ENCODE results near the gene HSD3B1.

Gene HSD3B1

DNA sequence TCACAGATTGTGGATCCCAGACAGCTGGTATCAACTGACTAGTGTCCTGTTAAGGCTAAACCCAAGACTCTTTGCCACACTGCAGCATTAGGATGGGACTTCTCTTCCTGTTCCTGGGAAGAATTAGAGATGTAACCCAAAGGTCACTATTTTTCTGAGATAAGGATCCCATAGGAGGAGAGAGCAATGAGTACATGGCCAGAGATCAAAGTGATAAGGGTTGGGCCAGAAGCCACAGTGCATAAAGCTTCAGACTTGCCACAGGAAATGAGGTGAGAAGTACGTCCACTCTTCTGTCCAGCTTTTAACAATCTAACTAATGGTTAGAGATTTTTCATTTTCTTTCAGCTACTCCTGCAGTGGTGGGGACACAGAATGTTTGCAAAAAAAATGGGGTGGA lies at the start of gene HSD3B1:
HSD3B1 (plus strand) TSS at position 270 of the 400 bp plus-strand sequence. CDS start 267 bp downstream, outside the sequence.
- DNase-seq = no peak

DNA sequence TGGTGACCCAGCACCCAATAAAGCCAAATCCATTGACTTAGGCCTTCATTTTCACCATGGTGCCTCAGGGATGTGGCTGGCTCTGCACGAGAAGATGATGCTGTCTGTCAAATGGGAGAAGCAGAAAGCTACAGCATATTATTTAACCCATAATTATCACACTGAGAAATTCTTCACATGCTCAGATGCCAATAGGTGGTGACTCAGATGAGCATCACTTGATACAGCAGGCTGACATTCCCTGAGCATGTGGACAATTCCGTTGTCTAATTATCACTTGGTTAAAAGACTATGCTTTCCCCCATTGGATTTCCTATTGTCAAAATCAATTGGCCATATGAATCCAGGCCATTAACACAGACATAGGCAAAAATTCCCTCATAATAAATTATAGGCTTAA lies 44.0 kb upstream of the HSD3B1 start:
- DNase-seq = no peak

DNA sequence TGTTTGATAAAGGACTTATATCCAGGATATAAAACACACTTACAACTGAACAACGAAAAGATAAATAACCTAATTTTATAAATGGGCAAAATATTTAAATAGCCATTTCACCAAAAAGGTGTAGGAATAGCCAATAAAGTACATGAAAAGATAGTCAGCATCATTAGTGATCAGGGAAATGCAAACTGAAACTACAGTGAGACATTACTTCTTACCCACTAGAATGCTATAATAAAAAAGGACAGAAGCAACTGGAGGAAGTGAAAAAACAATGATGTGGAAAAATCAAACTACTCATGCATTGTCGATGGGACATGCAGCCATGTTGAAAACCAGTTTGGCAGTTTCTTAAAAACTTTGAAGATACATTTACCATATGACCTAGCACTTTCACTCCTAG lies 43.4 kb upstream of the HSD3B1 start:
- no peak for DNase-seq

DNA sequence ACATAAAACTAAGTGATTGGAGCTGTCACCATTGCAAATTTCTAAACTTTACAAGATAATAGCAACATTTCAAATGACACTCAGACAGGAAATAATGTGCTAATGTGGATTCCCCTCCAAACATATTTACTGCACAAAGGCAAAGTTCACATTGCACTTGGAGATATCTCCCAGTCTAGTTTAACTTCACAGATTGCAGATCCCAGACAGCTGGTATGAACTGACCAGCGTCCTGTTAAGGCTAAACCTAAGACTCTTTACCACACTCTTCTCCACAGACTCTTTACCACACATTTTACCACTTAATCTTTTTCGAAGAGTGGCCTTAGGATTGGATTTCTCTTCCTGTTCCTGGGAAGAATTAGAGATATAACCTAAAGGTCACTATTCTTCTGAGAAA lies 40.6 kb upstream of the HSD3B1 start:
- no peak for DNase-seq

DNA sequence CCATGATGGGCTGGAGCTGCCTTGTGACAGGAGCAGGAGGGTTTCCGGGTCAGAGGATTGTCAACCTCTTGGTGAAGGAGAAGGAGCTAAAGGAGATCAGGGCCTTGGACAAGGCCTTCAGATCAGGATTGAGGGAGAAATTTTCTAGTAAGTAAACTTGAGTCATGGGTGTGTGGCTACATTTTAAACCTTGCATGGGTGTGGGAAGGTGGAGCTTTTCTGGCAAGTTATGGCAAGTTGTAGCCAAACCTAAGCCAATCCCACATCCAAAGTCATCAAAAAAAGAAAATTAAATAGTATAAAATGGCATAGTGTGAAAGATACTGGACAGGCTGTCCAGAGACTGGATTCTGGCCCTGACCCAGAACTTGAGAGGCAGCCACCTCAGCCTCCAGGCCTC lies 39.8 kb upstream of the HSD3B1 start:
- DNase-seq = no peak

DNA sequence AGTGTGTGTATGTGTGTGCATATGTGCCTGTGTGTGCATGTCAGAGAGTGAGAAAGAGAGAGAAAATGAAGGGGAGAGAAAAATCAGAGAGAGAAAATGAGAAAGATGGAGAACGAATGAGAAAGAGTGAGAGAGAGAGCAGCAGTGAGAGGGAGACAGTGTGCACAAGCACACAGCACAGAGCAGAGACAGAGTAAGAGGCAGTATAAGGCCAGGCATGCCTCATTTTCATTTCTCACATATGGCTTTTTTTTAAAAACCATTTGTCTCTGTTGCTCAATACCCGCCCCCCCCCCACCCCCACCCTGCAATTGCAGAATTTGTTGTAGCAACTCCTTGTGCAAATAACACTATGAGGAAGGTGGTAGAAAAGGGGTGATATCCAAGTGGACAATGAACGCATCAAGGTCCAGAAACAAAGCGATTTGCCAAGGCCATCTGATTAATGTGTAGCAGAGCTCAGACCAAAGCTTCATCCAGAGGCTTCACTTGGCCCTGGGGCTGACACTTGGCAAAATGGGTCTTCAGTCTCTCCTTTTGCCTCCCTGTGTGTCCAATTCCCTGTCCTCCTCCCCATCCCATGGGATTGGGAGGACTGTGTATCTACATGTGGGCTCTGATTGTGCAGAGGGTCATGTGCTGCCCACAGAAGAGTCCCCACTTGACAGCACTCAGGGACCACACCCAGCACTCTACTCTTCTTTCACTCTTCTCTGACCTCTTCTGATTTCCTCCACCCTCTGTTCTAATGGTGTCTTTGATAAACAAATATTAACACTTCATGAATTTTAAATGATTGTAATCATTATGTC lies 38.9 kb upstream of the HSD3B1 start:
- DNase-seq = no peak

DNA sequence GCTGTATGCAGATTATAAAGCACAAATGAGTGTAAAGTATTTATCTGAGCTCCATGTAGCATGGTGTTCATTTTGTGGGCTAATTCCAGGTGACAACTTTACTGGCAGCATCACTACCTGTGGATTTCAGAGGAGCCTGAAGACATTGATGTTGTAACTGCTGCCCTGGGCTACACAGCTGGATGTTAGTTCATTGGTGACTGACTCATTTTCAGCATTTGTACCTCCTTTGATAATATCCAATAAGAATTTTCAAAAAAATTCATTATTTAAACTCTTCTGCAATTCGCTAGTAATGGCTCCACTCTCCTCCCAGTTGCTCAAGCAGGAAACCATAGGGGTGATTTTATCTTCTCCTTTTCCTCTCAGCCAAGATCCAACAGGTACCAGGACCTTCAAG lies 37.3 kb upstream of the HSD3B1 start:
- no peak for DNase-seq

DNA sequence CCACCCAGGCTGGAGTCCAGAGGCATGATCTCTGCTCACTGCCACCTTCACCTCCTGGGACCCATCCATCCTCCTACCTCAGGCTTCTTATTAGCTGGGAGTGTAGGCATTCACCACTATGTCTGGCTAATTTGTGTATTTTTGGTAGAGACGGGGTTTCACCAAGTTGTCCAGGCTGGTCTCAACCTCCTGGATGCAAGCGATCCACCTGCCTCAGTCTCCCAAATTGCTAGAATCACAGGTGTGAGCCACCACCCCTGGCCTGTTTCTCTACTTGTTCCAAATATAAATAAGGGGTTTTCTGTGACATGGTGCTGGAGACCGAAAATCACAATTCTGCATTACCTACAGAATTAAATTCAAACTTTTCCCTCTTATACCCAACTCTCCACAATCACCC lies 36.6 kb upstream of the HSD3B1 start:
- DNase-seq = no peak

DNA sequence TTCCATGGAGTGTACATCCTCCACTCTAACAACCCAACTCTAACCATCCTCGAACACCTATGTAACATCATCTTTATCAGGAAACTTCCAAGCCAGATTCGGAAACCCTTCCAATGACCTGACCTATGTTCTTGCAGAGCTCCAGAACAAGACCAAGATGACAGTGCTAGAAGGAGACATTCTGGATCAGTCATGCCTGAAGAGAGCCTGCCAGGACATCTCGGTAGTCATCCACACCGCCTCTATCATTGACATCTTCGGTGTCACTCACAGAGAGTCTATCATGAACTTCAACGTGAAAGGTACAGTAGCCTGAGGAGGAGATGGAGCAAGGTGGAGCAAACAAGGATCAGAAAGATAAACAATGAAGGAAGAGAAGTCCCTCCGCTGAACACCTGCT lies 36.1 kb upstream of the HSD3B1 start:
- DNase-seq = no peak

DNA sequence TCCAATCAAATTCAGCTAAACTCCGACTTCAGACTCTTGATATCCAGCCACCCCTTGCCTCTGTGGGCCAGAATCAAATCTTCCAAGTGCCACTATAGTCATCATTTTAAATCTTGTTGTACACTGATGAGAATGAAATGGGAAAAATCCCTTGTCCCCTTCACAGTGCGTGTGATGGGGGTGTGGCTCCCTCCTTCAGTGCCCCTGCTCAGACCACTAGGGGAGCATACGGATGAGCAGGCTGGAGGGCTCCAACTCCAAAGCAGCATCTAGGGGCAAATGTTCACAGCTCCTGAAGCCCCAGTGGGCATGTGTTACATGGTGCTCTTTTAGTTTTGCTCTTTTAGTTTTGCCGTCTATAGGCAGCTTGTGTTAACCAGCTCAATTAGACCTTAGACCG lies 35.4 kb upstream of the HSD3B1 start:
- no peak for DNase-seq

DNA sequence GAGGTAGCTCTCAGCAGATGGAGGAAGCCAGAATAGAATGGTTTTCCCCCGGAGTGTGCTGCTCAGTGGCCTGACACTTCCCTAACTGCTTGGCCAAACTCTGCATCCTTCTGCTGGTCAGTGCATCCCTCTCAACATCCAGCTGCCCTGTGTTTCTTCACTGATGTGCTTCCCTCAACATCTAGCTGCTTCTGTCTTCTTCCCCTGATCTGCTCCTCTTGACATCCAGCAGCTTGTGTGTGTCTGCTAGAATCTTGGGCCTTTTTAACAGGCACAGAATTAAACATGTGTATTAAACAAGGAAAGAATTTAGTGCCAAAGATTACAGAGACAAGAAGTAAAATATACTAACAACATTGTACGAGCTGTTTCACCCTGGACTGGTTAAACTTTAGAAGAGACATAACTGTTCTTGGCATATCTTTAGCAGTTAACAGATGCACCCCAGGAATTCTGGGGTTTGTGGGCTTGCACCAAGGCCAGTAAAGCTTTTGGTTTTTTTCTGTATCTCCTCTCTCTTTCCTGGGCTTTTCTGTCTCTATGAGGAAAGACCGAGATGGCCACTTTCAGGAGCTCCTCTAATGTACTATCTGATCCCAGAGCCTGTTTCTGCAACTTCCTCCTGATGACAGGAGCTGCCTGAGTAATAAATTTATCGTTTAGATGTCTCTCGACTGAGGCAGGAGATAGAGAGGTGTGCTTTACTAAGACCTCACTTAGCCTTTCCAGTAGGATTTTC lies 34.8 kb upstream of the HSD3B1 start:
- DNase-seq = no peak

DNA sequence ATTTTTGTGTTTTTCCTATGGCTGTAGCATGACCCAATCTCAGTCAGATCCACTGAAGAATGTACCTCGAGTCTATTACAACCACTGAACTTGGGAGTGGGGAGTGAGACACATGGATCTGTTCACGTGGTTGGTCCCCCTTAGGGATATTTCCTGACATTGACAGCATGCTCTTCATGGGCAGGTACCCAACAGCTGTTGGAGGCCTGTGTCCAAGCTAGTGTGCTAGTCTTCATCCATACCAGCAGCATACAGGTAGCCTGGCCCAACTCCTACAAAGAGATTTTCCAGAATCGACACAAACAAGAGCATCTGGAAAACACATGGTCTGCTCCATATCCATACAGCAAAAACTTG lies 34.2 kb upstream of the HSD3B1 start:
- DNase-seq = no peak

DNA sequence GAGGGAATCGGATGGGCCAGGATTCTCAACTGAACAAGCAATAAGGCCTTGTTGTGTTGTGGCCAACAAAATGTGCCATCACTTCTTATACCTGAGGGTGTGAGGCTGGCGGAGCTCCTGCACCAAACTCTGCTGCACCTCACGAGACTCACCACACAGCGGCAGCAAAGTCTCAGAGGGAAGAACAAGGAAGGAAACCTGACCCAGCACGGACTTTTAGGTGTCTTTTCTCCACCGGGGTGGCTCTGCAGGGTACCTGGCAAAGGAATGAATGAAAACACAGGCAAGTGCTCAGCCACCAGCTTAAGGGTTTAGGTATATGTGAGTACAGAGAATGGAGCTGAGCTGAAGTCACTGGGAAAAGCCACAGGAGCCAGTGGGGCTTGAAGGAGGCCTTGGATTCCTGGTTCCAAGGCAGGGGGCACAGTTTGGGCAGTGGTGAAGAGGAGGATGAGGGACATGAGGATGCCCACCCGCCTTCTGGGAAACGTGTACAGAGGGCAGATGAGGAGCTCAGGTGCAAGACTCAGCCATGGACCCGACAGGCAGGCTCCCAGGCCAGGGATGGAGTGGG lies 31.1 kb upstream of the HSD3B1 start:
- no peak for DNase-seq

DNA sequence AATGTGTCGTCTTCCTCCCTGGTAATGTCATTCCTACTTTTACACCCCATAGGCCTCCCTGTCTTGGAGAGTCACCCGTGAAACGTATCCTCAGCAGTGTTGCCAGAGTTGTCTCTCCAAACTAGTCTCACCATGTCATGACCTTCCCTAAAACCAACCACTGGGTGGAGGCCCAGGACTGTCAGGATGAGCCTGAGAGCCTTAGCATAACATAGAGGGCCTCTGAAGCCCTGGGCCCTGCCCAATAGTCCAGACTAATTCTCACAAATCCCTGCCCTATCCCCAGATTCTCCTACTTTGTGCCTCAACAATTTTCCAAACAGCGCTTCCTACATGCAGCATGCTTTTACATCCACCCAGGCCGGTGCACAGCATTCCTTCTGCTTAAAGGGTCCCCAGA lies 29.3 kb upstream of the HSD3B1 start:
- DNase-seq = no peak

DNA sequence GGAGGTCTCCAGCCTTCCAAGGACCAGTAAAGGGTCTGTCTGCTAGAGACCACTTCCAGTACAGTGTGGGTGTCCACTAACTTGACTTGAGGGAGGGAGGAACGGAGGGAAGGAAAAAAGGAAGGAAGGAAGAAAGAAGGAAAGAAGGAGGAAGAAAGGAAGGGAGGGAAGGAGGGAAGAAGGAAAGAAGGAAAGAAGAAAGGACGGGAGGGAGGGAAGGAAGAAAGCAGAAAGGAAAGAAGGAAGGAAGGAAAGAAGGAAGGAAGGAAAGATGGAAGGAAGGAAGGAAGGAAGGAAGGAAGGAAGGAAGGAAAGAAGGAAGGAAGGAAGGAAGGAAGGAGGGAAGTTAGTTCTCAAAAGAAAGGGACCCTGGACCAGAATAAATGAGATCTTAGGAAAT lies 26.8 kb upstream of the HSD3B1 start:
- DNase-seq = no peak

DNA sequence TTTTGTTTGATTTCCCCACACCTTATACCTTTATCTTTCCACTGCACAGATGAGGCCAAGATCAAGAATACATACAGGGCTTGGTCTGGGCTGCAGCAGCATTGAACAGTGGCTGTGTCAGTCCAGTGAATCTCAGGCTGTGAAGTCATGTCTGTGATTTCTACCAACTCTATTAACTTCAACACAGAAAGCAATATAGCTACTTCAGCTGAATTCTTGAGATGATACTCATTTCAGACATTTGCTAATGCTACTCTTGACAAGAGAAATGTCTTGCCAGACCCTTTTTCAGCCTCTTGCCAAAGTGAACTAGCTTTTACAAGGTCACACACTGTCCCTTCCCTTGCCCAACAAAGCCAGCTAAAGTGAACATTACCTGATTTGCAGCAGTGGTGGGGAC lies 25.1 kb upstream of the HSD3B1 start:
- no peak for DNase-seq

DNA sequence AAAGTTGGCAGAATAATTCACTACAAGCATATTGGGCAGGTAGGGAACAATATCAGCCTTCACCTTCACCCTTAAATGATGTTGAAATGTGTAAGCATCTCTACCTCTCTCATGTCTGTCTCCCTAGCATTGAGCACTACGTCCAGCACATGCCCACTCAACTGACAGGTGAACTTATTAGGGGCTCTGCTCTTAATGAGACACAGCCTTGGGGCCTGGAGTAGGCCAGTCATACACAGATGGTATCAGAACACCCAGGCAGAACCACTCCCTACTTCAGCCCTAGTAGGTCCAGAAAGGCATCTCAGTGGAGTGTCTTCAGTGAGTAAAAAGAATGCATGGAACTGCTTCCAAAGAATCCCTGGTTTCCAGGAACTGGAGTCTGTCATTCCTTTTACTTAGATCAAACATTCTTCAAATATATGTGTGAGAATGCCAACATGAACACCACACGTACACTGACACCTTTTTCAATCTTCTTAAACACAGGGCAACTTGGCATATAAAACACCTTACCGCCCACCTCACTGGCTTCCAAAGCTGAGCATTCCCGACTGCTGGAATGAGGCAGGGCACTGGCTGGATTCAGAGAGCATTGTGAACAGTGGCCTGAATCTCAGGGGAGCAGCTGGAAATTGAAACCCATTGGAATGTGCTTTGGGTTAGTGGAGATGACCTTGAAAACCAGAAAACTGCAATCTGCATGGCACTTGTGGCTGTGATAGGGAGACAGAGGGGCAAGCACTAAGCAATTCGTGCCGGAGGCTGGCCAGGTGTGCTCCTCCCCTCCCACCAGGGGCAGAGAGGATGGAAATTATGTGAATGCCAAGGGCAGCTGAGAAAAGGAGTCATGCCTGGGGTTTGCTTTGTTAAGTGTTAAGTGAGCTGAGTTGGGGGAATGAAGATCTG lies 24.2 kb upstream of the HSD3B1 start:
- no peak for DNase-seq

DNA sequence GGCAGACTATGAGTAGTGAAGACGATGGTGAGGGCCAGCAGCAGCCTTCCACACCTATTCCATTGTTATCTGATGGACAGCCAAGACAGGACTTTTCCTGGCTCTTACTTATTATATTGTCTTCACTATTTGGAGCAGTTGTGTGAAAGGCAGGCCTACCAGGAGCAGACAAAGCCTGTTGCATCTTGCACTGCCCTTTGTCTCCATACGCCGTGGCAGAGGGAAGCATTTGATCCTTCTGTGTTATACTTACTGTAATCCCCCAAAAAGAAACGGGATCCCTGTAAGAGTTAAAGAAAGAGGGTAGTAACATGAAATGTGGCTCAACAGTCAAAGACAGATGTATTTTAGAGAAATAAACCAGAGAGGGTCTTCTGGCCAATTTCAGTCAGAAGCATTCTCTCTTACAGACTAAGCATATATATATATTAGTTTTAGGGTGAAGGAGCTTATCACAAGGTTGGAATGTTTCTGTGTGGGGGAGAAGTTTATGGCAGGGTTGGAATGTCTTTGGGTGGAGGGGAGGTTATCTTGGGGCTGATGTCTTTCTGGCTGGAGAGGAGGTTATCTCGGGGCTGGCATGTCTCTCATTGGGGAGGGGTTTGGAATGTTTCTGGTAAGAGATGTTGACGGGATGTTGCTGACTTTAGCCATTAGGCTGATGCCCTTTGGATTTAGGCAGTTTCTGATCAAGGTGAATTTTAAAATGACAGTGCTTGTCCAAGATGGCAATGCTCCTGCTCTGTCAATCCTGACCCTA lies 23.4 kb upstream of the HSD3B1 start:
- DNase-seq = no peak

DNA sequence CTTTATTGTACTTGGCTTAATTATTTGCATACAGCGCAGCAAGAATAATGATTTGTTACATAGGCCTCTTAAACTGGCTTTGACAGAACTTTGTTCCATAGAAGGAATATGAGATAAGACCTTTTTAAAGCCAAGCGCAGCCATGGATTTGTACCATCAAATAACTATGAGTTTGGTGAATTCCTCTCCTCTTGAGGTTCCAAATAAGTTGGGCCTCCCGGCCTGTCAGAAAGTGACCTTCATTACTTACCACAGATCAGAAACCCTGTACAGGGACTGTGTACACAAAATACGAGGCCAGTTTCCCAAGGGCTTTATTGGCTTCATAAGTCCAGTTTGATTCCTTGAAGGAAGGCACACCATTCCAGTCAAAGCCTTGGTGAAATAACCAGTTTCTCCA lies 21.8 kb upstream of the HSD3B1 start:
- no peak for DNase-seq

DNA sequence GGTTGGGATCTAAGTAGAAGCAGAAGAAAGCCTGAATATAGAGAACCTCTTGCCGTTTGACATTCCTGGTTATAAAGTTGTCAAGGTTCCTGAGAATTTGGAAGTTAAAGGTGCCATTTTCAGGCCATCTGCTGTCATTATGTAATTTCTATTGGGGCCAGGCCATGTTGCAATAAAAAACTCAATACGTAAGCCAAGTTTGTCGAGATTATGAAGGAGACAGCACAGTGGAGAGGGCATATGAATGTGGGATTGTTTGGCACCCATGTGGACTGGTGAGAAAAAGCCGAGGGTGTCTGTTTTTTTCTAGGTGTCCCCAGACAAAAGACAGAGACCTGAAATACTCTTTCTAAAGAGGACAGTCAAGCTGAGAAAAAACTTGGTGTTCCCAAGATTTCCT lies 18.8 kb upstream of the HSD3B1 start:
- DNase-seq = no peak

DNA sequence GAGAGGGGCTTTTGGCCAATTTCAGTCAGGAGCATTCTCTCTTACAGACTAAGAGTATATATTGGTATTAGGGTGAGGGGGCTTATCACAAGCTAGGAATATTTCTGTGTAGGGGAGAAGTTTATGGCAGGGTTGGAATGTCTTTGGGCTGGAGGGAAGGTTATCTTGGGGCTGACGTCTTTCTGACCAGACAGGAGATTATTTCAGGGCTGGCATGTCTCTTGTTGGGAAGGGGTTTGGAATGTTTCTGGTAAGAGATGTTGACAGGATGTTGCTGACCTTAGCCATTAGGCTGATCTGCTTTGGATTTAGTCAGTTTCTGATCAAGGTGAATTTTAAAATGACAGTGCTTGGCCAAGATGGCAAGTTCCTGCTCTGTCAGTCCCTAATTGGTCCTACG lies 17.8 kb upstream of the HSD3B1 start:
- DNase-seq = no peak

DNA sequence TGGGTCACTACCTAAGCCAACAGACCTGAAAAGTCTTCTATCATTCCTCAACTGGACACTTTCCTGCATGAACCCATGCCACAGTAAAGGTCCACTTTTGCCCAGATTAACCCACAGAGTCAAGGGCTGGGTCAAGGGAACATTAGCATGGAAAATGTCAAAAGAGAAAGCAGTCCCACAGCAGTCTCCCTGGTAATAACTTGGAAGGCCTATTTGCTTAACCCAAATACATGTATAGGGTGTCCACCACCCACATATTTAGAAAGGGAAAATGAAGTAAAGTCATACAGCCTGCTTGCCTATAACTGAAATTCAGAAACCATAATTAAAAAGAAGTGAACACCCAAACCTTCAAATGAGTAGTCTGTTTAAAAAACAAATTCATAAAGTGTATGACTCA lies 16.1 kb upstream of the HSD3B1 start:
- no peak for DNase-seq
